HFFc6 (cell line): ENCODE results near the gene FN1. TPM values are rescaled to one million over a fixed set of nuclear protein-coding genes. Genes with fewer than 3 reads are reported as not detected.

Source experiments
- DNase-seq: peaks from one replicate; pipeline ENCODE4 v3.0.0-alpha.2; 2018
- H3K27ac Mint-ChIP-seq: 2 replicates; pipeline ENCODE4 v1.8.0; 2020; ENCODE audit warnings: mild to moderate bottlenecking, mixed read lengths
- H3K27me3 Mint-ChIP-seq: 2 replicates; pipeline ENCODE4 v1.8.0; 2021; ENCODE audit warnings: mild to moderate bottlenecking, moderate library complexity, mixed read lengths; ENCODE audit not compliant: insufficient read depth
- H3K36me3 Mint-ChIP-seq: 2 replicates; pipeline ENCODE4 v1.8.0; 2021; ENCODE audit warnings: low read depth, mixed read lengths
- H3K4me1 Mint-ChIP-seq: 2 replicates; pipeline ENCODE4 v1.8.0; 2020; ENCODE audit warnings: low read depth, mixed read lengths
- H3K4me3 Mint-ChIP-seq: 2 replicates; pipeline ENCODE4 v1.8.0; 2020; ENCODE audit warnings: mild to moderate bottlenecking, moderate library complexity, mixed read lengths
- H3K9me3 Mint-ChIP-seq: 2 replicates; pipeline ENCODE4 v1.8.0; 2020; ENCODE audit warnings: mild to moderate bottlenecking, mixed read lengths
- total RNA-seq, 6 experiments: library from RNA; stranded (reverse); fragmentation: NEBNext Ultra II Directional; extraction: Animal tissue kit (Norgen Biotek cat#: 25700); gene quantifications; 2 replicates in 1 of 6; 3 replicates in 5 of 6; pipeline ENCODE4 v1.2.3, GENCODE V29; 2021
- TF ChIP-seq, protein P1 (sequence below): fragments of 200-600 bp; sonication (generic); IDR thresholded peaks from 2 replicates; pipeline ENCODE4 v1.5.0; 2021; ENCODE audit warnings: antibody characterized with exemption, mild to moderate bottlenecking

Gene FN1
- total RNA-seq, 6 experiments from 2014 or later, result 2,848 to 5,249 (median 2,869) TPM

DNA sequence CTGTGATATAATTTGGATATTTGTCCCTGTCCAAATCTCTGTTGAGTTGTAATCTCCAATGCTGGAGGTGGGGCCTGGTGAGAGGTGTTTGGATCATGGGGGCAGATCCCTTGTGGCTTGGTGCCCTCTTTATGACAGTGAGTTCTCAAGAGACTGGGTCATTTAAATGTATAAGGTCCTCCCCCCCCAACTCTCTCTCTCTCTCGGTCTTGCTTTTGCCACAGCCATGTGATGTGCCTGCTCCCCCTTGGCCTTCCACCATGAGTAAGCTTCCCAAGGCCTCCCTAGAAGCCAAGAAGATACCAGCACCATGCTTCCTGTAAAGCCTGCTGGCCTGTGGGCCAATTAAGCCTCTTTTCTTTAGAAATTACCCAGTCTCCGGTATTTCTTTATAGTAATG lies 58.6 kb downstream of the FN1 start:
- Mint-ChIP-seq H3K4me3 (no peak overlapping the region; the same call in 1 of the 2 replicates), H3K36me3 (peaks cover 85% of the 10 kb centered on the region), H3K4me1 (peaks cover 5% of the 10 kb centered on the region; the same call in 1 of the 2 replicates), H3K27ac (peak overlapping the region; percentile 79), H3K27me3 (peaks cover 42% of the 10 kb centered on the region), H3K9me3 (peaks cover 4% of the 10 kb centered on the region; the same call in 1 of the 2 replicates)
- DNase-seq, result no peak
- TF ChIP-seq, protein P1, sequence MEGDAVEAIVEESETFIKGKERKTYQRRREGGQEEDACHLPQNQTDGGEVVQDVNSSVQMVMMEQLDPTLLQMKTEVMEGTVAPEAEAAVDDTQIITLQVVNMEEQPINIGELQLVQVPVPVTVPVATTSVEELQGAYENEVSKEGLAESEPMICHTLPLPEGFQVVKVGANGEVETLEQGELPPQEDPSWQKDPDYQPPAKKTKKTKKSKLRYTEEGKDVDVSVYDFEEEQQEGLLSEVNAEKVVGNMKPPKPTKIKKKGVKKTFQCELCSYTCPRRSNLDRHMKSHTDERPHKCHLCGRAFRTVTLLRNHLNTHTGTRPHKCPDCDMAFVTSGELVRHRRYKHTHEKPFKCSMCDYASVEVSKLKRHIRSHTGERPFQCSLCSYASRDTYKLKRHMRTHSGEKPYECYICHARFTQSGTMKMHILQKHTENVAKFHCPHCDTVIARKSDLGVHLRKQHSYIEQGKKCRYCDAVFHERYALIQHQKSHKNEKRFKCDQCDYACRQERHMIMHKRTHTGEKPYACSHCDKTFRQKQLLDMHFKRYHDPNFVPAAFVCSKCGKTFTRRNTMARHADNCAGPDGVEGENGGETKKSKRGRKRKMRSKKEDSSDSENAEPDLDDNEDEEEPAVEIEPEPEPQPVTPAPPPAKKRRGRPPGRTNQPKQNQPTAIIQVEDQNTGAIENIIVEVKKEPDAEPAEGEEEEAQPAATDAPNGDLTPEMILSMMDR, result no peak

DNA sequence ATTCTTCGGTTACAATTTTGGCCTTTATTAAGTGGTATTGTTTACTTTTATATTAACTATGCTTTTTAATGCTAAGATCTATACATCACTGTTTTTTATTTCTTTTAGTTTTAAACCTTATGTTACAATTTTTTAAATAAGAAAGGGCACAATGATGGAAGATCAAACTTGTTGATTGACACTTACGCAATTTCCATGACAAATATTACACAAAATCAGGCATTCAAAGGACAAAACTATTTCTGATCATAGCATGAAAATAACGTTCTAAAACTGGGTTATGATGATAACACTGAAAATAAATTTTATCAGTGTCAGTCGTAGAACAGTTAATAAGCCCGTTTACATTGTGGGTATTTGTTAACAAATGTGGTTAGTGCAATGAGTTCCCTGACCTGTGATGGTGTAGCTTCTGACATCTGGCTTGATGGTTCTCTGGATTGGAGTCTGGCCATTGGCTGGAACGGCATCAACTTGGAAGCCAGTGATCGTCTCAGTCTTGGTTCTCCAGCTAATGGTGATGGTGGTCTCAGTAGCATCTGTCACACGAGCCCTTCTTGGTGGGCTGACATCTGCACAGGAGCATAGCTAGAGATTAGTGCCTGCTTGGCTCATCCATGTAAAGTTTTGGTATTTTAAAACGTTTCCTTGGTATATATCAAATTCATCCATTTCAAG lies 59.6 kb downstream of the FN1 start:
- no peak for DNase-seq
- H3K27ac Mint-ChIP-seq, result peak overlapping the region; percentile 62
- no peak overlapping the region for H3K4me3 Mint-ChIP-seq
- H3K9me3 Mint-ChIP-seq, result peaks cover 4% of the 10 kb centered on the region; the same call in 1 of the 2 replicates
- H3K36me3 Mint-ChIP-seq, result peaks cover 81% of the 10 kb centered on the region
- peaks cover 36% of the 10 kb centered on the region for H3K27me3 Mint-ChIP-seq
- peaks cover 10% of the 10 kb centered on the region; the same call in 1 of the 2 replicates for H3K4me1 Mint-ChIP-seq
- TF ChIP-seq, protein P1, result no peak

- H3K36me3 Mint-ChIP-seq, result peaks cover 80% of the 10 kb centered on the region
- H3K9me3 Mint-ChIP-seq, result peaks cover 4% of the 10 kb centered on the region; the same call in 1 of the 2 replicates
- peaks cover 39% of the 10 kb centered on the region for H3K27me3 Mint-ChIP-seq
- H3K4me3 Mint-ChIP-seq, result peak overlapping the region; percentile 30; the same call in 1 of the 2 replicates
- peak overlapping the region; percentile 67; the same call in 1 of the 2 replicates for H3K27ac Mint-ChIP-seq
- peaks cover 15% of the 10 kb centered on the region for H3K4me1 Mint-ChIP-seq
- DNase-seq, result no peak
- TF ChIP-seq, protein P1, result no peak
Measured at GRCh38 chr2:215375467-215375830, 60.4 kb downstream of the FN1 start.

GRCh38 chr2:215374642-215375466 lies 61.0 kb downstream of the FN1 start:
- Mint-ChIP-seq H3K4me3 (peak overlapping the region; percentile 30; the same call in 1 of the 2 replicates), H3K4me1 (peaks cover 21% of the 10 kb centered on the region), H3K27ac (peak overlapping the region; percentile 67), H3K27me3 (peaks cover 44% of the 10 kb centered on the region), H3K9me3 (peaks cover 4% of the 10 kb centered on the region; the same call in 1 of the 2 replicates), H3K36me3 (peaks cover 80% of the 10 kb centered on the region)
- DNase-seq, result no peak
- TF ChIP-seq, protein P1, result no peak

- TF ChIP-seq, protein P1, result no peak
- Mint-ChIP-seq H3K36me3 (peaks cover 82% of the 10 kb centered on the region), H3K27ac (peak overlapping the region; percentile 67), H3K27me3 (peaks cover 44% of the 10 kb centered on the region), H3K4me3 (peak overlapping the region; percentile 6; the same call in 1 of the 2 replicates), H3K9me3 (peaks cover 1% of the 10 kb centered on the region; the same call in 1 of the 2 replicates), H3K4me1 (peaks cover 26% of the 10 kb centered on the region)
- DNase-seq, result no peak
Measured at GRCh38 chr2:215374002-215374401, 61.9 kb downstream of the FN1 start.
